HCT116 (cell line): ENCODE measurements around the gene PKD2. TPM values are rescaled to one million over a fixed set of nuclear protein-coding genes. Genes with fewer than 3 reads are reported as not detected.

Experiments used
- ATAC-seq: fragments of 200-7000 bp; cut with Tn5 transposase; 2 replicates; pipeline ENCODE4 v1.9.1; 2020; ENCODE audit warnings: mild to moderate bottlenecking, moderate library complexity
- BruUV-seq: library from RNA; stranded (reverse); fragments of 400-500 nt; replicated peaks from 2 replicates; lab custom pipeline; 2021; lab: Mats Ljungman, UMichigan
- CTCF ChIA-PET: fragments of 300-600 bp; sonication (Branson Sonifier 250); formaldehyde crosslinking; loops from one replicate; lab custom pipeline; 2021; ENCODE audit warnings: antibody characterized with exemption; lab: Charles Lee
- POLR2A ChIA-PET: fragments of 300-600, 350-600 bp; sonication (Branson Sonifier 250); formaldehyde crosslinking; loops from one replicate; lab custom pipeline; 2021; ENCODE audit warnings: antibody characterized with exemption; lab: Charles Lee
- RAD21 ChIA-PET, 2 experiments: fragments of 300-600 bp; sonication (Branson Sonifier 250); formaldehyde crosslinking; loops; one replicate each; lab custom pipeline; 2023; ENCODE audit warnings: low total read pairs in 2 of 2; ENCODE audit not compliant: uncharacterized antibody in 2 of 2, unreplicated experiment in 2 of 2, low non-redundant PET in 1 of 2; lab: Charles Lee
- DNase-seq: peaks from one replicate; pipeline ENCODE4 v3.0.0-alpha.2; 2010; ENCODE audit warnings: low read depth, low spot score
- H2AFZ ChIP-seq: fragments of 200-600 bp; shearing (Covaris generic), sonication (generic); 2 replicates; pipeline ENCODE4 v1.6.1; 2017; ENCODE audit warnings: low read depth, mixed run types, mixed read lengths, antibody characterized with exemption, low read length; ENCODE audit not compliant: poor library complexity, severe bottlenecking
- H3K27ac ChIP-seq: 2 replicates; pipeline ENCODE4 v1.5.1; 2012; ENCODE audit warnings: low read depth, low read length
- H3K27me3 ChIP-seq: fragments of 200-600 bp; sonication (generic); 2 replicates; pipeline ENCODE4 v1.6.1; 2016; ENCODE audit warnings: mixed run types, low read length, mixed read lengths; ENCODE audit not compliant: insufficient read depth
- H3K36me3 ChIP-seq, 2 experiments: fragments of 200-500 bp in 1 of 2; fragments of 200-600 bp in 1 of 2; sonication (Bioruptor generic) in 1 of 2; sonication (generic) in 1 of 2; 2 replicates each; pipeline versions ENCODE4 v1.5.1 to v1.6.1; 2014 to 2016; ENCODE audit warnings: low read length in 2 of 2, inconsistent platforms in 1 of 2, mixed read lengths in 1 of 2, mixed run types in 1 of 2; ENCODE audit not compliant: insufficient read depth in 2 of 2, control insufficient read depth in 1 of 2
- H3K4me1 ChIP-seq, 2 experiments: fragments of 200-600 bp in 1 of 2; sonication (generic) in 1 of 2; 2 replicates each; pipeline versions ENCODE4 v1.5.1 to v1.6.1; 2012 to 2017; ENCODE audit warnings: low read length in 2 of 2, inconsistent platforms in 1 of 2, mild to moderate bottlenecking in 1 of 2, mixed read lengths in 1 of 2, mixed run types in 1 of 2, moderate library complexity in 1 of 2; ENCODE audit not compliant: insufficient read depth in 2 of 2, control insufficient read depth in 1 of 2
- H3K4me2 ChIP-seq: fragments of 200-600 bp; sonication (generic); 2 replicates; pipeline ENCODE4 v1.6.1; 2017; ENCODE audit warnings: mixed run types, low read length, mixed read lengths
- H3K4me3 ChIP-seq, 2 experiments: fragments of 200-600 bp in 1 of 2; sonication (generic) in 1 of 2; replicated peaks in 1 of 2; 2 replicates each; pipeline ENCODE4 v1.5.1; 2011 to 2016; ENCODE audit warnings: low read length in 2 of 2, control low read depth in 1 of 2, low read depth in 1 of 2, mild to moderate bottlenecking in 1 of 2, mixed read lengths in 1 of 2, mixed run types in 1 of 2
- H3K79me2 ChIP-seq: fragments of 200-600 bp; sonication (generic); 2 replicates; pipeline ENCODE4 v1.6.1; 2017; ENCODE audit warnings: mild to moderate bottlenecking, mixed run types, low read length, moderate library complexity, mixed read lengths; ENCODE audit not compliant: insufficient read depth
- H3K9ac ChIP-seq: fragments of 200-600 bp; sonication (generic); 2 replicates; pipeline ENCODE4 v1.6.1; 2016; ENCODE audit warnings: low read length, mixed read lengths
- H3K9me2 ChIP-seq: fragments of 200-600 bp; sonication (generic), shearing (Covaris generic); 2 replicates; pipeline ENCODE4 v1.6.1; 2017; ENCODE audit warnings: mixed run types, mild to moderate bottlenecking, moderate library complexity; ENCODE audit not compliant: insufficient read depth
- H3K9me3 ChIP-seq, 2 experiments: fragments of 200-500 bp in 1 of 2; fragments of 200-600 bp in 1 of 2; sonication (Bioruptor generic) in 1 of 2; sonication (generic) in 1 of 2; 2 replicates each; pipeline ENCODE4 v1.6.1; 2014 to 2017; ENCODE audit warnings: low read length in 2 of 2, mixed read lengths in 2 of 2, inconsistent platforms in 1 of 2, low read depth in 1 of 2, mild to moderate bottlenecking in 1 of 2, mixed run types in 1 of 2, moderate library complexity in 1 of 2; ENCODE audit not compliant: control insufficient read depth in 1 of 2, insufficient read depth in 1 of 2
- H4K20me1 ChIP-seq: fragments of 200-600 bp; sonication (generic), shearing (Covaris generic); 2 replicates; pipeline ENCODE4 v1.6.1; 2017; ENCODE audit warnings: mixed run types, mild to moderate bottlenecking, moderate library complexity; ENCODE audit not compliant: insufficient read depth
- CEBPB ChIP-seq: IDR thresholded peaks from 2 replicates; pipeline ENCODE4 v1.6.1; 2012; ENCODE audit warnings: low read depth
- ELF1 ChIP-seq: IDR thresholded peaks from 2 replicates; pipeline ENCODE4 v1.6.1; 2012; ENCODE audit warnings: low read depth, borderline replicate concordance
- EZH2 ChIP-seq: fragments of 200-600 bp; sonication (generic); IDR thresholded peaks from 2 replicates; pipeline ENCODE4 v1.6.1; 2017; ENCODE audit warnings: antibody characterized with exemption, mixed run types
- EZH2phosphoT487 ChIP-seq: fragments of 200-600 bp; IDR thresholded peaks from 2 replicates; pipeline ENCODE4 v1.6.1; 2018; ENCODE audit warnings: antibody characterized with exemption, borderline replicate concordance
- FOSL1 ChIP-seq: IDR thresholded peaks from 2 replicates; pipeline ENCODE4 v1.6.1; 2012; ENCODE audit warnings: low read depth
- JUND ChIP-seq: IDR thresholded peaks from 2 replicates; pipeline ENCODE4 v1.6.1; 2012
- MAX ChIP-seq: IDR thresholded peaks from 2 replicates; pipeline ENCODE4 v1.6.1; 2012
- POLR2A ChIP-seq: IDR thresholded peaks from 2 replicates; pipeline ENCODE4 v1.7.0; 2011; ENCODE audit warnings: borderline replicate concordance; ENCODE audit not compliant: insufficient read depth, insufficient read length; ENCODE audit errors: extremely low read depth
- POLR2AphosphoS5 ChIP-seq: IDR thresholded peaks from 2 replicates; pipeline ENCODE4 v1.6.1; 2011; ENCODE audit warnings: mild to moderate bottlenecking, low read depth, low read length, moderate library complexity
- RAD21 ChIP-seq: IDR thresholded peaks from 2 replicates; pipeline ENCODE4 v1.6.1; 2012; ENCODE audit warnings: low read depth, mild to moderate bottlenecking
- REST ChIP-seq: IDR thresholded peaks from 2 replicates; pipeline ENCODE4 v1.6.1; 2012; ENCODE audit warnings: low read depth
- SIN3A ChIP-seq: IDR thresholded peaks from 2 replicates; pipeline ENCODE4 v1.6.1; 2012; ENCODE audit warnings: low read depth
- SP1 ChIP-seq: IDR thresholded peaks from 2 replicates; pipeline ENCODE4 v1.6.1; 2012; ENCODE audit warnings: low read depth
- SRF ChIP-seq: IDR thresholded peaks from 2 replicates; pipeline ENCODE4 v1.6.1; 2012; ENCODE audit warnings: low read depth
- TCF7L2 ChIP-seq: IDR thresholded peaks from 2 replicates; pipeline ENCODE4 v1.7.0; 2011; ENCODE audit warnings: borderline replicate concordance, inconsistent platforms; ENCODE audit not compliant: insufficient read depth, insufficient read length; ENCODE audit errors: extremely low read depth
- YY1 ChIP-seq: IDR thresholded peaks from 2 replicates; pipeline ENCODE4 v1.6.1; 2011; ENCODE audit warnings: low read length, low read depth, moderate library complexity, mild to moderate bottlenecking; ENCODE audit not compliant: insufficient replicate concordance; ENCODE audit errors: extremely low read depth
- ZBTB33 ChIP-seq: IDR thresholded peaks from 2 replicates; pipeline ENCODE4 v1.6.1; 2011; ENCODE audit warnings: mild to moderate bottlenecking, low read length, moderate library complexity; ENCODE audit not compliant: insufficient replicate concordance; ENCODE audit errors: extremely low read depth
- ZFX ChIP-seq: fragments of 450-650 bp; IDR thresholded peaks from 2 replicates; pipeline ENCODE4 v1.6.1; 2017
- ZNF274 ChIP-seq: fragments of 200-500 bp; sonication (Bioruptor generic); IDR thresholded peaks from 2 replicates; pipeline ENCODE4 v1.6.1; 2014; ENCODE audit warnings: mild to moderate bottlenecking, low read depth, low read length, inconsistent platforms
- intact Hi-C: fragments of 100-400 bp; cut with micrococcal nuclease; formaldehyde crosslinking; loops from 2 replicates; pipeline ENCODE4 v1.10.0; 2022
- total RNA-seq: library from RNA; stranded (reverse); gene quantifications from one replicate; pipeline ENCODE4 v1.2.1, GENCODE V29; 2021; ENCODE audit not compliant: unreplicated experiment
- TF ChIP-seq, protein P1 (sequence below), 3 experiments: fragments of 200-600 bp in 1 of 3; sonication (generic) in 1 of 3; IDR thresholded peaks in 2 of 3; conservative IDR thresholded peaks in 1 of 3; 2 replicates each; pipeline ENCODE4 v1.5.1; 2012 to 2017; ENCODE audit warnings: low read depth in 2 of 3, low read length in 2 of 3, antibody characterized with exemption in 1 of 3, borderline replicate concordance in 1 of 3, control low read depth in 1 of 3, mild to moderate bottlenecking in 1 of 3, mixed read lengths in 1 of 3, mixed run types in 1 of 3, moderate library complexity in 1 of 3; ENCODE audit not compliant: insufficient read depth in 1 of 3

The PKD2 gene
- total RNA-seq, 1 experiment from 2014 or later, result 10.1 TPM

DNA sequence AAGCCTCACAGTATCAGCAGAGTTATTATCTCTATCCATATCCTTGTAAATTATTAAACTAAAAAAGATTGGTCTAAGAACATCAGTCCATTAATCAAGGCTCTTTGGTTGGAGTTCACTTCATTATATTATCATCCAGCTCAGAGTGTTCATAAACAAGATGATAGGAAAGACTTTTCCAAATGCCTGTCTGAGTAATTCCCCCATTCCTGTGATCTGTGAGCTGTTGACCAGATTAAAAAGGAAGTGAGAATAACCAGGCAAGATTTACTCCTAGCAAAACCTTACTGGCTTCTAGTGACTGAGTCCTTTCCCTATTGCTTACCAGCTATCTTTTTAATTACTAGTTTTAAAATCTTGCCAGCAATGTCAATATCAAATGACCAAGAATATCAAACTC lies 14.9 kb downstream of the PKD2 start:
- no peak overlapping the region for H2AFZ ChIP-seq
- POLR2A ChIA-PET, result no interaction called here
- no peaks in the 10 kb centered on the region; a peak in 1 of 4 replicates for H3K36me3 ChIP-seq
- DNase-seq (no peak), ATAC-seq (no peak)
- BruUV-seq, result no TSS peak
- TF ChIP-seq EZH2, result no peak
- TF ChIP-seq FOSL1, result no peak
- no peak for TF ChIP-seq SIN3A
- TF ChIP-seq, protein P1, sequence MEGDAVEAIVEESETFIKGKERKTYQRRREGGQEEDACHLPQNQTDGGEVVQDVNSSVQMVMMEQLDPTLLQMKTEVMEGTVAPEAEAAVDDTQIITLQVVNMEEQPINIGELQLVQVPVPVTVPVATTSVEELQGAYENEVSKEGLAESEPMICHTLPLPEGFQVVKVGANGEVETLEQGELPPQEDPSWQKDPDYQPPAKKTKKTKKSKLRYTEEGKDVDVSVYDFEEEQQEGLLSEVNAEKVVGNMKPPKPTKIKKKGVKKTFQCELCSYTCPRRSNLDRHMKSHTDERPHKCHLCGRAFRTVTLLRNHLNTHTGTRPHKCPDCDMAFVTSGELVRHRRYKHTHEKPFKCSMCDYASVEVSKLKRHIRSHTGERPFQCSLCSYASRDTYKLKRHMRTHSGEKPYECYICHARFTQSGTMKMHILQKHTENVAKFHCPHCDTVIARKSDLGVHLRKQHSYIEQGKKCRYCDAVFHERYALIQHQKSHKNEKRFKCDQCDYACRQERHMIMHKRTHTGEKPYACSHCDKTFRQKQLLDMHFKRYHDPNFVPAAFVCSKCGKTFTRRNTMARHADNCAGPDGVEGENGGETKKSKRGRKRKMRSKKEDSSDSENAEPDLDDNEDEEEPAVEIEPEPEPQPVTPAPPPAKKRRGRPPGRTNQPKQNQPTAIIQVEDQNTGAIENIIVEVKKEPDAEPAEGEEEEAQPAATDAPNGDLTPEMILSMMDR (IDR thresholded peaks at IDR 0.05 in 2 of 3, conservative IDR thresholded peaks at IDR 0.05 in 1 of 3; ENCODE audit: borderline replicate concordance in 1 of 3, insufficient read depth in 1 of 3, low read depth in 2 of 3, low read length in 2 of 3), result no peak
- TF ChIP-seq TCF7L2, result no peak
- TF ChIP-seq EZH2phosphoT487, result no peak
- TF ChIP-seq YY1, result no peak
- no peak for TF ChIP-seq JUND
- TF ChIP-seq ZFX, result no peak
- no peak for TF ChIP-seq MAX
- no peak for TF ChIP-seq REST
- TF ChIP-seq ZNF274, result no peak
- no peak for TF ChIP-seq SP1
- TF ChIP-seq POLR2A, result no peak
- TF ChIP-seq CEBPB, result no peak
- no peak for TF ChIP-seq ZBTB33
- TF ChIP-seq SRF, result no peak
- no peak for TF ChIP-seq RAD21
- TF ChIP-seq ELF1, result no peak
- TF ChIP-seq POLR2AphosphoS5, result no peak
- no peak overlapping the region for H3K4me2 ChIP-seq
- no peaks in the 10 kb centered on the region for H3K27me3 ChIP-seq
- no peak overlapping the region for H3K9ac ChIP-seq
- no peak overlapping the region for H3K27ac ChIP-seq
- peaks cover 0 to 5% of the 10 kb centered on the region in 2 experiments; a peak in 3 of 4 replicates for H3K9me3 ChIP-seq
- RAD21 ChIA-PET, result no interaction called here
- intact Hi-C loops, result no loop called here
- H3K4me1 ChIP-seq, result peaks cover 3 to 6% of the 10 kb centered on the region in 2 experiments; a peak in 1 of 4 replicates
- no peak overlapping the region for H3K4me3 ChIP-seq
- no peaks in the 10 kb centered on the region for H3K9me2 ChIP-seq
- H4K20me1 ChIP-seq, result no peaks in the 10 kb centered on the region
- CTCF ChIA-PET, result interaction anchor here (2.8 kb wide), 1 partner anchor 11 kb away, joined by 16 read pairs; no protein-coding TSS in a partner anchor
- peaks cover 9% of the 10 kb centered on the region; the same call in 1 of the 2 replicates for H3K79me2 ChIP-seq
